Bone marrow (tissue), 2 donors: ENCODE results near the gene MAGED1.

Source experiments
- DNase-seq, 2 donors: peaks; one replicate each; lab custom pipeline; 2025; lab: John Stamatoyannopoulos, UW

Gene MAGED1

GRCh38 chrX:51892921-51893745 lies at the start of gene MAGED1:
Gene MAGED1, plus strand, starts transcription at chrX:51893623. Its CDS starts 682 bp downstream, at chrX:51894305.
- peak; percentile 11 to 68 for DNase-seq

GRCh38 chrX:51847463-51847862 lies 46.0 kb upstream of the MAGED1 start:
- DNase-seq: no peak

GRCh38 chrX:51851507-51852085 lies 41.8 kb upstream of the MAGED1 start:
- no peak for DNase-seq

GRCh38 chrX:51852096-51852495 lies 41.3 kb upstream of the MAGED1 start:
- no peak for DNase-seq

- no peak for DNase-seq
Observed at GRCh38 chrX:51852621-51853020, 40.8 kb upstream of the MAGED1 start.

GRCh38 chrX:51853251-51853650 lies 40.2 kb upstream of the MAGED1 start:
- no peak for DNase-seq

GRCh38 chrX:51855698-51856097 lies 37.7 kb upstream of the MAGED1 start:
- DNase-seq: no peak

- no peak for DNase-seq
Observed at GRCh38 chrX:51857159-51857733, 36.2 kb upstream of the MAGED1 start.

- DNase-seq: no peak
Observed at GRCh38 chrX:51860679-51861078, 32.7 kb upstream of the MAGED1 start.

- DNase-seq: no peak
Observed at GRCh38 chrX:51862920-51863319, 30.5 kb upstream of the MAGED1 start.

GRCh38 chrX:51866210-51866609 lies 27.2 kb upstream of the MAGED1 start:
- DNase-seq: no peak

- DNase-seq: no peak
Observed at GRCh38 chrX:51867626-51868025, 25.8 kb upstream of the MAGED1 start.

GRCh38 chrX:51870354-51870753 lies 23.1 kb upstream of the MAGED1 start:
- DNase-seq: no peak

- no peak for DNase-seq
Observed at GRCh38 chrX:51874123-51874522, 19.3 kb upstream of the MAGED1 start.

GRCh38 chrX:51876441-51876840 lies 17.0 kb upstream of the MAGED1 start:
- DNase-seq: no peak

GRCh38 chrX:51878056-51878455 lies 15.4 kb upstream of the MAGED1 start:
- no peak for DNase-seq

GRCh38 chrX:51889851-51890250 lies 3.6 kb upstream of the MAGED1 start:
- no peak for DNase-seq

- no peak for DNase-seq
Observed at GRCh38 chrX:51891245-51891644, 2.2 kb upstream of the MAGED1 start.

GRCh38 chrX:51891821-51892551 lies 1.4 kb upstream of the MAGED1 start:
- DNase-seq: no peak

GRCh38 chrX:51893931-51894696 lies 691 bp downstream of the MAGED1 start:
- no peak for DNase-seq

GRCh38 chrX:51894697-51895336 lies 1.4 kb downstream of the MAGED1 start:
- DNase-seq: peak in 1 of 2 donors; percentile 4
